ENCODE data around the gene JAG2.

DNA sequence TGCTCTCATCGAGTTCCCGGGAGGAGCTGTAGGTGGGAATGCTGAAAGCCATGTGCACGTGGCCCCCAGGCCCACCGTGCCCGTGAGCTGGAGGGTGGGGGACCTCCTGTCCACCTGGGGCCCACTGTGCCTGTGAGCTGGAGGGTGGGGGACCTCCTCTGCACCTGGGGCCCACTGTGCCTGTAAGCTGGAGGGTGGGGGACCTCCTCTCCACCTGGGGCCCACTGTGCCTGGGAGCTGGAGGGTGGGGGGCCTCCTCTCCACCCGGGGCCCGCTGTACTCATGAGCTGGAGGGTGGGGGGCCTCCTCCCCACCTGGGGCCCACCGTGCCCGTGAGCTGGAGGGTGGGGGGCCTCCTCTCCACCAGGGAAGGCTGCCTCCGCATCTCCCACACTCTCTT lies 26.5 kb upstream of the JAG2 start:
- TF ChIP-seq CTCF (IDR thresholded peaks at IDR 0.05) = no peak
- no peak for TF ChIP-seq ZNF396 (CRISPR knock-in tag; IDR thresholded peaks at IDR 0.05; ENCODE audit: borderline replicate concordance)
- no peak for TF ChIP-seq ZNF423 (CRISPR knock-in tag; IDR thresholded peaks at IDR 0.05)
- TF ChIP-seq, protein P1, sequence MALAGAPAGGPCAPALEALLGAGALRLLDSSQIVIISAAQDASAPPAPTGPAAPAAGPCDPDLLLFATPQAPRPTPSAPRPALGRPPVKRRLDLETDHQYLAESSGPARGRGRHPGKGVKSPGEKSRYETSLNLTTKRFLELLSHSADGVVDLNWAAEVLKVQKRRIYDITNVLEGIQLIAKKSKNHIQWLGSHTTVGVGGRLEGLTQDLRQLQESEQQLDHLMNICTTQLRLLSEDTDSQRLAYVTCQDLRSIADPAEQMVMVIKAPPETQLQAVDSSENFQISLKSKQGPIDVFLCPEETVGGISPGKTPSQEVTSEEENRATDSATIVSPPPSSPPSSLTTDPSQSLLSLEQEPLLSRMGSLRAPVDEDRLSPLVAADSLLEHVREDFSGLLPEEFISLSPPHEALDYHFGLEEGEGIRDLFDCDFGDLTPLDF (CRISPR knock-in tag; IDR thresholded peaks at IDR 0.05) = no peak
- no peak for TF ChIP-seq ZMAT4 (CRISPR knock-in tag; IDR thresholded peaks at IDR 0.05)
- no peak for TF ChIP-seq MAX (CRISPR knock-in tag; IDR thresholded peaks at IDR 0.05)
- TF ChIP-seq, protein P2, sequence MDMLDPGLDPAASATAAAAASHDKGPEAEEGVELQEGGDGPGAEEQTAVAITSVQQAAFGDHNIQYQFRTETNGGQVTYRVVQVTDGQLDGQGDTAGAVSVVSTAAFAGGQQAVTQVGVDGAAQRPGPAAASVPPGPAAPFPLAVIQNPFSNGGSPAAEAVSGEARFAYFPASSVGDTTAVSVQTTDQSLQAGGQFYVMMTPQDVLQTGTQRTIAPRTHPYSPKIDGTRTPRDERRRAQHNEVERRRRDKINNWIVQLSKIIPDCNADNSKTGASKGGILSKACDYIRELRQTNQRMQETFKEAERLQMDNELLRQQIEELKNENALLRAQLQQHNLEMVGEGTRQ (CRISPR knock-in tag; IDR thresholded peaks at IDR 0.05) = no peak
- TF ChIP-seq, protein P3, sequence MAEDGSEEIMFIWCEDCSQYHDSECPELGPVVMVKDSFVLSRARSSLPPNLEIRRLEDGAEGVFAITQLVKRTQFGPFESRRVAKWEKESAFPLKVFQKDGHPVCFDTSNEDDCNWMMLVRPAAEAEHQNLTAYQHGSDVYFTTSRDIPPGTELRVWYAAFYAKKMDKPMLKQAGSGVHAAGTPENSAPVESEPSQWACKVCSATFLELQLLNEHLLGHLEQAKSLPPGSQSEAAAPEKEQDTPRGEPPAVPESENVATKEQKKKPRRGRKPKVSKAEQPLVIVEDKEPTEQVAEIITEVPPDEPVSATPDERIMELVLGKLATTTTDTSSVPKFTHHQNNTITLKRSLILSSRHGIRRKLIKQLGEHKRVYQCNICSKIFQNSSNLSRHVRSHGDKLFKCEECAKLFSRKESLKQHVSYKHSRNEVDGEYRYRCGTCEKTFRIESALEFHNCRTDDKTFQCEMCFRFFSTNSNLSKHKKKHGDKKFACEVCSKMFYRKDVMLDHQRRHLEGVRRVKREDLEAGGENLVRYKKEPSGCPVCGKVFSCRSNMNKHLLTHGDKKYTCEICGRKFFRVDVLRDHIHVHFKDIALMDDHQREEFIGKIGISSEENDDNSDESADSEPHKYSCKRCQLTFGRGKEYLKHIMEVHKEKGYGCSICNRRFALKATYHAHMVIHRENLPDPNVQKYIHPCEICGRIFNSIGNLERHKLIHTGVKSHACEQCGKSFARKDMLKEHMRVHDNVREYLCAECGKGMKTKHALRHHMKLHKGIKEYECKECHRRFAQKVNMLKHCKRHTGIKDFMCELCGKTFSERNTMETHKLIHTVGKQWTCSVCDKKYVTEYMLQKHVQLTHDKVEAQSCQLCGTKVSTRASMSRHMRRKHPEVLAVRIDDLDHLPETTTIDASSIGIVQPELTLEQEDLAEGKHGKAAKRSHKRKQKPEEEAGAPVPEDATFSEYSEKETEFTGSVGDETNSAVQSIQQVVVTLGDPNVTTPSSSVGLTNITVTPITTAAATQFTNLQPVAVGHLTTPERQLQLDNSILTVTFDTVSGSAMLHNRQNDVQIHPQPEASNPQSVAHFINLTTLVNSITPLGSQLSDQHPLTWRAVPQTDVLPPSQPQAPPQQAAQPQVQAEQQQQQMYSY (CRISPR knock-in tag; IDR thresholded peaks at IDR 0.05) = no peak
- no peak for TF ChIP-seq NFYB (CRISPR knock-in tag; conservative IDR thresholded peaks at IDR 0.05; ENCODE audit: low read depth)
- TF ChIP-seq, protein P4, sequence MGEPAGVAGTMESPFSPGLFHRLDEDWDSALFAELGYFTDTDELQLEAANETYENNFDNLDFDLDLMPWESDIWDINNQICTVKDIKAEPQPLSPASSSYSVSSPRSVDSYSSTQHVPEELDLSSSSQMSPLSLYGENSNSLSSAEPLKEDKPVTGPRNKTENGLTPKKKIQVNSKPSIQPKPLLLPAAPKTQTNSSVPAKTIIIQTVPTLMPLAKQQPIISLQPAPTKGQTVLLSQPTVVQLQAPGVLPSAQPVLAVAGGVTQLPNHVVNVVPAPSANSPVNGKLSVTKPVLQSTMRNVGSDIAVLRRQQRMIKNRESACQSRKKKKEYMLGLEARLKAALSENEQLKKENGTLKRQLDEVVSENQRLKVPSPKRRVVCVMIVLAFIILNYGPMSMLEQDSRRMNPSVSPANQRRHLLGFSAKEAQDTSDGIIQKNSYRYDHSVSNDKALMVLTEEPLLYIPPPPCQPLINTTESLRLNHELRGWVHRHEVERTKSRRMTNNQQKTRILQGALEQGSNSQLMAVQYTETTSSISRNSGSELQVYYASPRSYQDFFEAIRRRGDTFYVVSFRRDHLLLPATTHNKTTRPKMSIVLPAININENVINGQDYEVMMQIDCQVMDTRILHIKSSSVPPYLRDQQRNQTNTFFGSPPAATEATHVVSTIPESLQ (CRISPR knock-in tag; IDR thresholded peaks at IDR 0.05) = no peak

All from WTC11 (cell line).